Stimulated activated CD8-positive, alpha-beta memory T cell treated with anti-CD3 and anti-CD28 coated beads, Interleukin-12 subunit alpha, Interleukin-12 subunit beta, amount 100 ng/mL, for 24 hours (primary cell): ENCODE results near the gene PMIS2.

Experiments
- DNase-seq: peaks from one replicate; pipeline ENCODE4 v3.0.0-alpha.2; 2020; ENCODE audit errors: extremely low read depth

PMIS2 gene

DNA sequence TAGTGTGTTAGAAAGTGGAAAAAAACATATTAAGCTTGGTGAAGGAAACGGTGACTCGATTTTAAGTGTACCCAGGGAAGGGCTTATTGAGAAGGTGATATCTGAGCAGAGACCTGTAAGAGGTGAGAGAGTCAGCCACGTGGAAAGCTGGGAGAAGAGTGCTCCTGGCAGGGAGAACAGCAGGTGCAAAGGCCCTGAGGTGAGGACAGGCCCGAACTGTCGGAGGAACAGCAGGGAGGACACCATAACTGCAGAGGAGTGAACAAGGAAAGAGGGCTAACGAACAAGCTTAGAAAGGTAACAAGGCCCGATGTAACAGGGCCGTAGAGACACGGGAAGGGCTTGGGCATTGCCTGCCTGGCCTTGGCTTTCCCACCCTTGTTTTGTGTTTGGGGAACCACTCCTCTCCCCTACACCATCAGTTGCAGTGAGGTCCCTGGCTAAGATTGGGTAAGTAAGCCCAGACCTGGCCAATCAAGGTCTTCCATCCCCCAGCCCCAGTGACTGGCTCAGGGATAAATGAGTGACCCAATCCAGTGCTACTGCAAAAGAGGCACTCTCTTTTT is 29.9 kb upstream of the PMIS2 start:
- no peak for DNase-seq

- no peak for DNase-seq
These were observed 29.0 kb upstream of the PMIS2 start for GRCh38 chr19:35556846-35557538.

- no peak for DNase-seq
These were observed 28.2 kb upstream of the PMIS2 start for GRCh38 chr19:35557539-35558399.

- no peak for DNase-seq
These were observed 27.3 kb upstream of the PMIS2 start for GRCh38 chr19:35558400-35559280.

DNA sequence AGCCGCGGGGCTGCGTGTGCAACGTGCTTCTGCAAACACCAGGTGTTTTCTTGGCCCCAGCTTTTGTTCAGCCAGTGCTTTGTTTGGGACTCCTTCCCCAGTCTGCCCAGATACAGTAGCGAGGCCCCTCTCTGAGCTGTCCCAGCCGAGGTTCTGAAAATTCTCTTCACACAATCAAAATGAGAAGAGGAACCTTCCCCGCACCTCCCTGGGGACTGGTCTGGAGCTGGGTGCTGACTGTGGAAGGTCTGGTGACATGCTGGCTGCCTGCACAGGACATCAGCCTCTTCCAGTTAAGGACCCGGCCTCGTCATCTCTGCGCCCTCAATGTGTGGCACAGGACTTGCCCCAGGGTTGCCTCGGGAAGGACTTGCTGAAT is 26.7 kb upstream of the PMIS2 start:
- DNase-seq: no peak

- DNase-seq: no peak
These were observed 26.2 kb upstream of the PMIS2 start for GRCh38 chr19:35559781-35560180.

DNA sequence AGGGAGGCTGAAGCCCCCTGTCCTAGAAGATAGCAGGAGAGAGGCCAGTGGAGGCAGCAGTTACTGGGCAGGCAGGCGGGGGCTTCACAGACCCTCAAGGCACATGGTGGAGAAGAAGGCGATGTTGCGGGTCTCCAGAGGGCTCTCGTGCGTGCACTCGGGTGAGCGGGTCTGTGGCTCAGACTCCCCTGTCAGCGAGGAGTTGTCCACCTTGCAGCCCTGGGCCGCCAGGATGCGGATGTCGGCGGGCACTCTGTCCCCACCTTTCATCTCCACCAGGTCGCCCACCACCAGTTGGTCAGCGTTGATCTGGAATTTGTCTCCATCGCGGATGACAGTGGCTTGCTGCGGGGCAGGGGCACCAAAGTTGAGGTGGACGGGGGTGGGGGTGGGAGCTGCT is 25.7 kb upstream of the PMIS2 start:
- no peak for DNase-seq

- DNase-seq: no peak
These were observed 25.3 kb upstream of the PMIS2 start for GRCh38 chr19:35560677-35561076.

GRCh38 chr19:35561436-35561835 is 24.5 kb upstream of the PMIS2 start:
- no peak for DNase-seq

DNA sequence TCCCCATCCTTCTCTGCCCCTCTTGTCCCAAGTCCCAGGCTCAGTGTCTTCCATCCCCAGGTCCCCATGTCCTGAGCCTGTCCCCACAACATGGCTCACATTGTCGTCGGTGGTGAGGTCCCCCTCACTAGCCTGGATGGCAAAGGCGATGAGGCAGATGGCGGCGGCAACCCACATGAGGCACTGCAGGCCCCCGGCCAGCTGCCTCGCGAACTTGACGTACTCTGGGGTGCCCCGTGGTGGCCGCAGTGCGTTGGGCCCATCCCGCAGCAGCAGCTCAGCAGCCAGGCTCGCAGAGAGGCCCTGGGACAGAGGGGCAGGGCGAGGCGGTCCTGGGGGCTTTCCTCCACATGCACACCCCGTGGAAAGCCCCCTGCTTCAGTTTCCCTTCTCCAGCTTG is 23.6 kb upstream of the PMIS2 start:
- DNase-seq: no peak

- DNase-seq: no peak
These were observed 23.2 kb upstream of the PMIS2 start for GRCh38 chr19:35562776-35563175.

- no peak for DNase-seq
These were observed 22.7 kb upstream of the PMIS2 start, which contains the start of gene ATP4A for GRCh38 chr19:35563207-35563829. Gene ATP4A (minus strand): TSS chr19:35563658. CDS start chr19:35563629, 29 bp downstream.

DNA sequence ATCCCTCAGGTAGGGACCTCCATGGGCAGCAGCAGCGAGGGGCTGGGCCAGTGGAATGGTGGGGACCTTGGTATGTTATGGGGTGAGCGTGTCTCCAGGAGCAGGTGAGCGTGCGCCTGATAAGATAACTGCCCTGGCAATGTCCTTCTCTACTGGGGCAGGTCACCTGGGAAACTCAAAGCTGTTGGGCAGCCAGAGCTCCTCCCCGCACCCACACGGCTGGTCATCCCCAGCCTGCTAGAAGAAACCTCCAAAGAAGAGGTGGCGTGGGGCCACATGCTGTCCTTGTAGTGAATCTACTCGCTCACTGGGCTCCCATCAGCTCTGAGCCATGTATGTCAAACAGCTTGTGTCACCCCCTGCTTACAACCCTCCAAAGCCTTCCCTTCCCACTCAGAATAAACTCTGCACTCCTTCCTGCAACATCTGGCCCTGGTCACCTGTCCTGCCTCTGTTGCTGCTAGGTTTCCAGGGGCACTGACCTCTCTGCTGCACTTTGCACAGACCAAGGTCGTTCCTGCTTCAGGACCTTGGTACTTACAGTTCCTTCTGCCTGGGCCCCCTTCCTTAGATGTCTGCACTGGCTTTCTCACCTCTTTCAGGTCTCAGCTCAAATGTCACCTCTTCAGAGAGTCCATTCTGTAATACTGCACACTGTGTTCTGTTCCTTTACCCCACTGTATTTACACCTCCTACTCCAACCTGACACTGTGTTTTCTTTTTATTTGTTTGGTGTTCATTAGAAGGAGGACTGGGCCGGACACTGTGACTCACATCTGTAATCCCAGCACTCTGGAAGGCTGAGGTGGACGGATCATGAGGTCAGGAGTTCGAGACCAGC is 20.7 kb upstream of the PMIS2 start:
- DNase-seq: no peak

DNA sequence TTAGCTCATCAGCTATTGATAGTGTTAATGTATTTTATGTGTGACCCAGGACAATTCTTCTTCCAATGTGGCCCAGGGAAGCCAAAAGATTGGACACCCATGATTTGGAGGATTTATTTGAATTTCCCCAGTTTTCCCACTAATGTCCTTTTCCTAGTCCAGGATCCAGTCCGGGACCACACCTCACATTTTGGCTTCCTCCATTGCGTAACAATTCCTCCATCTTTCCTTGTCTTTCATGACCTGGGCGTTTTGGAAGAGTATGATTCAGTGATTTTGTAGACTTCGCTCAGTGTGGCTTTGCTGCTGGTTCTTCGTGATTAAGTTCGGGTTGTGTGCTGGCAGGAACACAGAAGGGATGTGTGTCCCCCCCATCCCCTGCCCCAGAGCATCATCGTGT is 19.2 kb upstream of the PMIS2 start:
- no peak for DNase-seq

- no peak for DNase-seq
These were observed 16.6 kb upstream of the PMIS2 start for GRCh38 chr19:35569281-35569781.

GRCh38 chr19:35571406-35571965 is 14.5 kb upstream of the PMIS2 start:
- DNase-seq: no peak

GRCh38 chr19:35577918-35578317 is 8.1 kb upstream of the PMIS2 start:
- DNase-seq: no peak

GRCh38 chr19:35578707-35579106 is 7.3 kb upstream of the PMIS2 start:
- no peak for DNase-seq

DNA sequence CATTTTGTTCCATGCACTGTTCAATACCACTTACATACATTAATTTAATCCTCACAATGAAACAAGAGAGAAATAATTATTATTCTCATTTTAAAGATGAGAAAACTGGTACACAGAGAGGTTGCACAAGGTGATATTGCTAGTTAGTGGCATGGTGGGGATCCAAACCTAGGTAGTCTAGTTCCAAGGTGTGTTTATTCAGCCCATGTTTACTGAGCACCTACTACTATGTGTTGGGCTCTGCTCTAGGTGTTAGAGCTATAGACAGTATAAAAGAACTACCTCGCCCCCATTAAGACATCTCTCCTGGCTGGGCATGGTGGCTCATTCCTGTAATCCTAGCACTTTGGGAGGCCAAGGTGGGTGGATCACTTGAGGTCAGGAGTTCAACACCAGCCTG is 3.2 kb upstream of the PMIS2 start:
- DNase-seq: no peak

DNA sequence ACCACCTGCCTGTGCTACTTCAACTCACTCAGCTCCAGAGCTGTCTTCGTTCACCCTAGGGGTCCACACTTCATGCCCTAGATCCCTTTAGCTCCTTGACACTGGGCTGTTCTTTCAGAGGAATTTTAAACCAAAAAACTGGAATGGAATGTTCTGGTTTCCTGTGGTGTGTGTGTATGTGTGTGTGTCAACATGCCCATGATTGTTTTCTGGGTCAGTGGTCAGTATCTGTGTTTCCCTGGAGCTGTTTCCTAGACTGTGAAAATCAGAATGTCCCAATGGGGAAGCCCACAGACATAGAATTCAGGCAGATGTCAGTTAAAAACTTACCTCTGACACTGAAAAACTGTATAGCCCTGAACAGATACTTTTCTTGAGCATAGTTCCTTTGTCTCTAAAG is 1.3 kb downstream of the PMIS2 start:
- DNase-seq: no peak
